HFFc6 (cell line): Measurements from ENCODE around the gene RPS6KL1. TPM values are rescaled to one million over a fixed set of nuclear protein-coding genes. Genes with fewer than 3 reads are reported as not detected.

Experiments used
- DNase-seq: peaks from one replicate; pipeline ENCODE4 v3.0.0-alpha.2; 2018
- H3K27ac Mint-ChIP-seq: 2 replicates; pipeline ENCODE4 v1.8.0; 2020; ENCODE audit warnings: mild to moderate bottlenecking, mixed read lengths
- H3K27me3 Mint-ChIP-seq: 2 replicates; pipeline ENCODE4 v1.8.0; 2021; ENCODE audit warnings: mild to moderate bottlenecking, moderate library complexity, mixed read lengths; ENCODE audit not compliant: insufficient read depth
- H3K36me3 Mint-ChIP-seq: 2 replicates; pipeline ENCODE4 v1.8.0; 2021; ENCODE audit warnings: low read depth, mixed read lengths
- H3K4me1 Mint-ChIP-seq: 2 replicates; pipeline ENCODE4 v1.8.0; 2020; ENCODE audit warnings: low read depth, mixed read lengths
- H3K4me3 Mint-ChIP-seq: 2 replicates; pipeline ENCODE4 v1.8.0; 2020; ENCODE audit warnings: mild to moderate bottlenecking, moderate library complexity, mixed read lengths
- H3K9me3 Mint-ChIP-seq: 2 replicates; pipeline ENCODE4 v1.8.0; 2020; ENCODE audit warnings: mild to moderate bottlenecking, mixed read lengths
- CTCF ChIP-seq: fragments of 200-600 bp; sonication (generic); IDR thresholded peaks from 2 replicates; pipeline ENCODE4 v1.5.0; 2021; ENCODE audit warnings: antibody characterized with exemption, mild to moderate bottlenecking
- total RNA-seq, 6 experiments: library from RNA; stranded (reverse); fragmentation: NEBNext Ultra II Directional; extraction: Animal tissue kit (Norgen Biotek cat#: 25700); gene quantifications; 2 replicates in 1 of 6; 3 replicates in 5 of 6; pipeline ENCODE4 v1.2.3, GENCODE V29; 2021

The RPS6KL1 gene
- total RNA-seq, 6 experiments from 2014 or later: 0.78 to 1.1 (median 1.0) TPM

- Mint-ChIP-seq H3K36me3 (no peaks in the 10 kb centered on the region), H3K4me3 (no peak overlapping the region), H3K27ac (no peak overlapping the region), H3K9me3 (no peaks in the 10 kb centered on the region), H3K4me1 (peaks cover 9% of the 10 kb centered on the region), H3K27me3 (peaks cover 6% of the 10 kb centered on the region)
- DNase-seq: no peak
- no peak for TF ChIP-seq CTCF
Measured at GRCh38 chr14:74867673-74868072, 55.4 kb downstream of the RPS6KL1 start.

- TF ChIP-seq CTCF: no peak
- no peaks in the 10 kb centered on the region for H3K9me3 Mint-ChIP-seq
- peaks cover 6% of the 10 kb centered on the region for H3K27me3 Mint-ChIP-seq
- peaks cover 9% of the 10 kb centered on the region for H3K4me1 Mint-ChIP-seq
- no peak for DNase-seq
- no peaks in the 10 kb centered on the region for H3K36me3 Mint-ChIP-seq
- H3K27ac Mint-ChIP-seq: no peak overlapping the region
- H3K4me3 Mint-ChIP-seq: no peak overlapping the region
Measured at GRCh38 chr14:74866708-74867389, 56.2 kb downstream of the RPS6KL1 start.

GRCh38 chr14:74865156-74865555 lies 57.9 kb downstream of the RPS6KL1 start:
- no peak overlapping the region for H3K27ac Mint-ChIP-seq
- H3K36me3 Mint-ChIP-seq: no peaks in the 10 kb centered on the region
- H3K27me3 Mint-ChIP-seq: peaks cover 6% of the 10 kb centered on the region
- TF ChIP-seq CTCF: no peak
- H3K9me3 Mint-ChIP-seq: no peaks in the 10 kb centered on the region
- no peak for DNase-seq
- H3K4me1 Mint-ChIP-seq: peaks cover 14% of the 10 kb centered on the region
- H3K4me3 Mint-ChIP-seq: no peak overlapping the region

- Mint-ChIP-seq H3K4me3 (no peak overlapping the region), H3K27me3 (peaks cover 6% of the 10 kb centered on the region), H3K9me3 (no peaks in the 10 kb centered on the region), H3K4me1 (peaks cover 14% of the 10 kb centered on the region), H3K36me3 (no peaks in the 10 kb centered on the region), H3K27ac (no peak overlapping the region)
- no peak for TF ChIP-seq CTCF
- DNase-seq: no peak
Measured at GRCh38 chr14:74864198-74864597, 58.9 kb downstream of the RPS6KL1 start.

GRCh38 chr14:74863274-74863673 lies 59.8 kb downstream of the RPS6KL1 start:
- Mint-ChIP-seq H3K4me1 (peaks cover 19% of the 10 kb centered on the region), H3K27me3 (peaks cover 6% of the 10 kb centered on the region), H3K27ac (no peak overlapping the region), H3K9me3 (no peaks in the 10 kb centered on the region), H3K36me3 (no peaks in the 10 kb centered on the region), H3K4me3 (no peak overlapping the region)
- no peak for DNase-seq
- no peak for TF ChIP-seq CTCF

- Mint-ChIP-seq H3K4me3 (no peak overlapping the region), H3K36me3 (no peaks in the 10 kb centered on the region), H3K27me3 (peaks cover 3% of the 10 kb centered on the region), H3K9me3 (no peaks in the 10 kb centered on the region), H3K4me1 (peaks cover 17% of the 10 kb centered on the region), H3K27ac (no peak overlapping the region)
- DNase-seq: no peak
- TF ChIP-seq CTCF: no peak
Measured at GRCh38 chr14:74861734-74862090, 61.3 kb downstream of the RPS6KL1 start.
